Endodermal cell (in vitro differentiated cells): ENCODE results near the gene MT4. TPM values are rescaled to one million over a fixed set of nuclear protein-coding genes. Genes with fewer than 3 reads are reported as not detected.
A peak's percentile ranks its signal among the peaks of the same experiment; 100 is the strongest.

Experiments
- DNase-seq: peaks from one replicate; pipeline ENCODE4 v3.0.0-alpha.2; 2017
- H3K27ac ChIP-seq: 2 replicates; pipeline ENCODE4 v1.5.1; 2013; ENCODE audit warnings: mild to moderate bottlenecking, low read depth, low read length, moderate library complexity
- H3K27me3 ChIP-seq: 2 replicates; pipeline ENCODE4 v1.6.1; 2013; ENCODE audit warnings: mild to moderate bottlenecking, low read length, moderate library complexity; ENCODE audit not compliant: insufficient read depth, control insufficient read depth, poor library complexity, severe bottlenecking
- H3K36me3 ChIP-seq: 2 replicates; pipeline ENCODE4 v1.7.0; 2013; ENCODE audit warnings: mild to moderate bottlenecking, low read length, moderate library complexity; ENCODE audit not compliant: control insufficient read depth, insufficient read depth
- H3K4me1 ChIP-seq: one replicate; pipeline ENCODE4 v1.7.0; 2013; ENCODE audit warnings: low read length; ENCODE audit not compliant: control insufficient read depth, insufficient read depth
- H3K4me3 ChIP-seq: 2 replicates; pipeline ENCODE4 v1.5.1; 2013; ENCODE audit warnings: mild to moderate bottlenecking, low read length, moderate library complexity
- H3K9ac ChIP-seq: 2 replicates; pipeline ENCODE4 v1.6.1; 2013; ENCODE audit warnings: mild to moderate bottlenecking, low read length, moderate library complexity; ENCODE audit not compliant: poor library complexity, severe bottlenecking; ENCODE audit errors: extremely low read depth
- H3K9me3 ChIP-seq: 2 replicates; pipeline ENCODE4 v1.6.1; 2013; ENCODE audit warnings: mild to moderate bottlenecking, low read length, moderate library complexity; ENCODE audit not compliant: control insufficient read depth
- H3K27ac Mint-ChIP-seq: 2 replicates; pipeline ENCODE4 v1.8.0; 2020; ENCODE audit warnings: mixed read lengths
- H3K27me3 Mint-ChIP-seq: 2 replicates; pipeline ENCODE4 v1.8.0; 2021; ENCODE audit warnings: mild to moderate bottlenecking, mixed read lengths; ENCODE audit not compliant: insufficient read depth
- H3K36me3 Mint-ChIP-seq: 2 replicates; pipeline ENCODE4 v1.8.0; 2020; ENCODE audit warnings: low read depth, mixed read lengths
- H3K4me1 Mint-ChIP-seq: 2 replicates; pipeline ENCODE4 v1.8.0; 2020; ENCODE audit warnings: mixed read lengths
- H3K4me3 Mint-ChIP-seq: 2 replicates; pipeline ENCODE4 v1.8.0; 2020; ENCODE audit warnings: mild to moderate bottlenecking, moderate library complexity, mixed read lengths
- H3K9me3 Mint-ChIP-seq: 2 replicates; pipeline ENCODE4 v1.8.0; 2020; ENCODE audit warnings: mild to moderate bottlenecking, mixed read lengths
- WGBS, 2 experiments: methylation state at CpG; one replicate each; pipeline versions ENCODE4 v1.1.5 to v1.1.7; 2013; ENCODE audit warnings: missing lambda C conversion rate in 2 of 2, mixed read lengths in 1 of 2; ENCODE audit not compliant: insufficient coverage in 1 of 2, insufficient read length in 1 of 2; 5-methylcytosine and 5-hydroxymethylcytosine counted together
- total RNA-seq, 2 donors: library from RNA; stranded (reverse); fragmentation: NEBNext Ultra II Directional in 1 of 2; extraction: Animal tissue kit (Norgen Biotek cat#: 25700) in 1 of 2; gene quantifications; 2 replicates in 1 of 2; 3 replicates in 1 of 2; pipeline ENCODE4 v1.2.1, GENCODE V29; 2021
- TF ChIP-seq, protein P1 (sequence below): fragments of 200-600 bp; sonication (generic); conservative IDR thresholded peaks from 2 replicates; pipeline ENCODE4 v1.5.0; 2021; ENCODE audit warnings: antibody characterized with exemption, mild to moderate bottlenecking

MT4 gene
- total RNA-seq, 2 donors from 2014 or later, result not detected

DNA sequence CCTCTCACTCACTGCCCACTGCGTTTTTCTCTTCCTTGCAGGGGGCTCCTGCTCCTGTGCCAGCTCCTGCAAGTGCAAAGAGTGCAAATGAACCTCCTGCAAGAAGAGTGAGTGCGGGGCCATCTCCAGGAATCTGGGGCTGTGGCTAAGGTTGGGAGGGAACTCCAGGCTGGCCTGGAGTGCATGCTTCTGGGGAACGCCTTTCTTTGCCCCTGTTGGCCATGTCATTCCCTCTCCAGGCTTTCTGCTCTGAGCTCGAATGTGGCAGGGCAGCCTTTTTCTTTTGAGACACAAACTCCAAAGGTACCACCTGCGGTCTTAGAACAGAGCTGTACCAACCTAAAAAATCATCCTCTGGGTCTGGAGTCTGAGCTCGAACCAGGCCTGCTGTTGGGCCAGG lies 53.3 kb downstream of the MT4 start:
- Mint-ChIP-seq H3K27me3 (peaks cover 86% of the 10 kb centered on the region), H3K9me3 (no peaks in the 10 kb centered on the region), H3K27ac (no peak overlapping the region), H3K36me3 (no peaks in the 10 kb centered on the region), H3K4me1 (peaks cover 22% of the 10 kb centered on the region), H3K4me3 (peak overlapping the region; percentile 63)
- 48 to 52% methylated on average over 6 of the region's 6 CpGs for WGBS, 2 experiments
- Histone ChIP-seq H3K27ac (no peak overlapping the region), H3K4me3 (no peak overlapping the region), H3K9me3 (peaks cover 5% of the 10 kb centered on the region), H3K4me1 (no peaks in the 10 kb centered on the region), H3K36me3 (no peaks in the 10 kb centered on the region), H3K27me3 (peaks cover 70% of the 10 kb centered on the region), H3K9ac (no peak overlapping the region)
- TF ChIP-seq, protein P1, sequence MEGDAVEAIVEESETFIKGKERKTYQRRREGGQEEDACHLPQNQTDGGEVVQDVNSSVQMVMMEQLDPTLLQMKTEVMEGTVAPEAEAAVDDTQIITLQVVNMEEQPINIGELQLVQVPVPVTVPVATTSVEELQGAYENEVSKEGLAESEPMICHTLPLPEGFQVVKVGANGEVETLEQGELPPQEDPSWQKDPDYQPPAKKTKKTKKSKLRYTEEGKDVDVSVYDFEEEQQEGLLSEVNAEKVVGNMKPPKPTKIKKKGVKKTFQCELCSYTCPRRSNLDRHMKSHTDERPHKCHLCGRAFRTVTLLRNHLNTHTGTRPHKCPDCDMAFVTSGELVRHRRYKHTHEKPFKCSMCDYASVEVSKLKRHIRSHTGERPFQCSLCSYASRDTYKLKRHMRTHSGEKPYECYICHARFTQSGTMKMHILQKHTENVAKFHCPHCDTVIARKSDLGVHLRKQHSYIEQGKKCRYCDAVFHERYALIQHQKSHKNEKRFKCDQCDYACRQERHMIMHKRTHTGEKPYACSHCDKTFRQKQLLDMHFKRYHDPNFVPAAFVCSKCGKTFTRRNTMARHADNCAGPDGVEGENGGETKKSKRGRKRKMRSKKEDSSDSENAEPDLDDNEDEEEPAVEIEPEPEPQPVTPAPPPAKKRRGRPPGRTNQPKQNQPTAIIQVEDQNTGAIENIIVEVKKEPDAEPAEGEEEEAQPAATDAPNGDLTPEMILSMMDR, result no peak
- peak; percentile 53 for DNase-seq

Other genes starting within 250 kb of the MT4 start
- gene AMFR, start 139.5 kb upstream of the MT4 start, total RNA-seq, result 10 to 100 TPM; 77.0 to 81.6 TPM
- 100 to 1,000 TPM; 177 to 185 TPM for gene NUDT21, start 113.7 kb upstream of the MT4 start, total RNA-seq
- 10 to 100 TPM; 54.3 to 55.1 TPM for gene OGFOD1, start 113.5 kb upstream of the MT4 start, total RNA-seq
- gene BBS2, start 45.0 kb upstream of the MT4 start, total RNA-seq, result 10 to 100 TPM; 35.3 to 52.6 TPM
- gene MT3, start 24.5 kb downstream of the MT4 start, total RNA-seq, result not detected
- gene MT2A, start 43.5 kb downstream of the MT4 start, total RNA-seq, result 1 to 10 TPM in 1 of 2 donors, not detected in 1; 6.8 TPM
- 1 to 10 TPM in 1 of 2 donors, not detected in 1; 5.5 TPM for gene MT1E, start 60.7 kb downstream of the MT4 start, total RNA-seq
- not detected for gene MT1M, start 67.6 kb downstream of the MT4 start, total RNA-seq
- not detected for gene MT1A, start 73.6 kb downstream of the MT4 start, total RNA-seq
- not detected for gene MT1B, start 86.8 kb downstream of the MT4 start, total RNA-seq
- gene MT1F, start 92.9 kb downstream of the MT4 start, total RNA-seq, result 1 to 10 TPM in 1 of 2 donors, not detected in 1; 3.4 TPM
- gene MT1G, start 103.0 kb downstream of the MT4 start, total RNA-seq, result 1 to 10 TPM in 1 of 2 donors, not detected in 1; 7.8 TPM
- 1 to 10 TPM in 1 of 2 donors, not detected in 1; 1.6 TPM for gene MT1H, start 104.7 kb downstream of the MT4 start, total RNA-seq
- gene MT1X, start 117.4 kb downstream of the MT4 start, total RNA-seq, result 1 to 10 TPM; 1.5 to 8.8 TPM
- 100 to 1,000 TPM; 146 to 149 TPM for gene NUP93, start 165.1 kb downstream of the MT4 start, total RNA-seq